ENCODE results near the gene MAPT.

MAPT gene

GRCh38 chr17:45942284-45942683 lies 47.9 kb downstream of the MAPT start:
- no peak for TF ChIP-seq MAX (IDR thresholded peaks at IDR 0.05; ENCODE audit: low read depth, low read length)
- no peak for TF ChIP-seq MYC (IDR thresholded peaks at IDR 0.05; ENCODE audit: low read depth, low read length)
- TF ChIP-seq, protein P1, sequence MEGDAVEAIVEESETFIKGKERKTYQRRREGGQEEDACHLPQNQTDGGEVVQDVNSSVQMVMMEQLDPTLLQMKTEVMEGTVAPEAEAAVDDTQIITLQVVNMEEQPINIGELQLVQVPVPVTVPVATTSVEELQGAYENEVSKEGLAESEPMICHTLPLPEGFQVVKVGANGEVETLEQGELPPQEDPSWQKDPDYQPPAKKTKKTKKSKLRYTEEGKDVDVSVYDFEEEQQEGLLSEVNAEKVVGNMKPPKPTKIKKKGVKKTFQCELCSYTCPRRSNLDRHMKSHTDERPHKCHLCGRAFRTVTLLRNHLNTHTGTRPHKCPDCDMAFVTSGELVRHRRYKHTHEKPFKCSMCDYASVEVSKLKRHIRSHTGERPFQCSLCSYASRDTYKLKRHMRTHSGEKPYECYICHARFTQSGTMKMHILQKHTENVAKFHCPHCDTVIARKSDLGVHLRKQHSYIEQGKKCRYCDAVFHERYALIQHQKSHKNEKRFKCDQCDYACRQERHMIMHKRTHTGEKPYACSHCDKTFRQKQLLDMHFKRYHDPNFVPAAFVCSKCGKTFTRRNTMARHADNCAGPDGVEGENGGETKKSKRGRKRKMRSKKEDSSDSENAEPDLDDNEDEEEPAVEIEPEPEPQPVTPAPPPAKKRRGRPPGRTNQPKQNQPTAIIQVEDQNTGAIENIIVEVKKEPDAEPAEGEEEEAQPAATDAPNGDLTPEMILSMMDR (IDR thresholded peaks at IDR 0.05; ENCODE audit: low read depth, low read length) = no peak
- TF ChIP-seq POLR2A (IDR thresholded peaks at IDR 0.05; ENCODE audit: extremely low read depth, insufficient read length) = no peak
- no peak for DNase-seq (ENCODE audit: low read depth)
- H3K4me3 ChIP-seq (ENCODE audit: low read depth, low read length) = no peak overlapping the region

GRCh38 chr17:45946841-45947256 lies 52.5 kb downstream of the MAPT start:
- no peak for DNase-seq (ENCODE audit: low read depth)
- TF ChIP-seq POLR2A (IDR thresholded peaks at IDR 0.05; ENCODE audit: extremely low read depth, insufficient read length) (no peak), MAX (IDR thresholded peaks at IDR 0.05; ENCODE audit: low read depth, low read length) (no peak)
- TF ChIP-seq, protein P1 (IDR thresholded peaks at IDR 0.05; ENCODE audit: low read depth, low read length) = no peak
- H3K4me3 ChIP-seq (ENCODE audit: low read depth, low read length) = no peak overlapping the region

GRCh38 chr17:45948498-45948880 lies 54.1 kb downstream of the MAPT start:
- H3K4me3 ChIP-seq (ENCODE audit: low read depth, low read length) = no peak overlapping the region
- TF ChIP-seq MYC (IDR thresholded peaks at IDR 0.05; ENCODE audit: low read depth, low read length) (no peak), MAX (IDR thresholded peaks at IDR 0.05; ENCODE audit: low read depth, low read length) (no peak), POLR2A (IDR thresholded peaks at IDR 0.05; ENCODE audit: extremely low read depth, insufficient read length) (no peak)
- TF ChIP-seq, protein P1 (IDR thresholded peaks at IDR 0.05; ENCODE audit: low read depth, low read length) = no peak
- DNase-seq (ENCODE audit: low read depth) = no peak

DNA sequence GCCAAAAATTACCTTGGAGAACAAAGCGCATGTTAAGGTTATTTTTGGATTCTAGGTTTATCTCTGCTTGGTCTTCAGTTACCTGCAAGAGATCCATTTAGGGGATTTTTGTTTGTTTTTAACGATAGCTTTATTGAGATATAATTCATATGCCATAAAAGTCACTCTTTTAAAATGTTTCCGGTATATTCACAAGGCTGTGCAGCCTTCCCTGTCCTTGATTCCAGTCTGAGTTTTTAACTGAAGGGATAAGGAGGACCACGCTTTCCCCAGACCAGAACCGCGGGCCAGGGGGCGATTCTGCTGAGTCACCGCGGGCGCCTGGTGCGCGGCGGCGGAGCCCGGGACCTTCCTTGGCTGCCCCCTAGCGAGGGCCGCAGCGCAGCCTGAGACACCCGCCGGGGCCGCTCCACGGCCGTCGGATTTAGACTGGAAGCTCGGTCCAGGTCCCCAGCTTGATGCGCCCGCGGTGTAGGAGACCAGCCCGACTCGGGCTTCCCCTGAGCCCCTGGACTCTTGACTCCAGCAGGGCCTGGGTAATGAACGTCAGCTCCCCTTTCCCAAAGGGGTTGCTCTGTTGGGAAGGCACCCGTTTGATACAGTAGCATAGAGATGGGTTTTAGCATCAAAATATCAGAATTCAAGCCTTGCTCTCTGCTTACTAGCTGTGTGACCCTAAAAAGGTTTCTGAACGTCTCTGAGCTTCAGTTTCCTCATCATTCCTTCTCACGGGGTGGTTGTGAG lies 54.7 kb downstream of the MAPT start:
- no peak overlapping the region for H3K4me3 ChIP-seq (ENCODE audit: low read depth, low read length)
- peak; percentile 75 for DNase-seq (ENCODE audit: low read depth)
- peak; percentile 26; the same call in 1 of the 2 replicates for TF ChIP-seq MYC (IDR thresholded peaks at IDR 0.05; ENCODE audit: low read depth, low read length)
- TF ChIP-seq, protein P1 (IDR thresholded peaks at IDR 0.05; ENCODE audit: low read depth, low read length) = peak; percentile 73
- peak; percentile 39 for TF ChIP-seq MAX (IDR thresholded peaks at IDR 0.05; ENCODE audit: low read depth, low read length)
- no peak for TF ChIP-seq POLR2A (IDR thresholded peaks at IDR 0.05; ENCODE audit: extremely low read depth, insufficient read length)

GRCh38 chr17:45949755-45950320 lies 55.5 kb downstream of the MAPT start:
- H3K4me3 ChIP-seq (ENCODE audit: low read depth, low read length) = no peak overlapping the region
- TF ChIP-seq, protein P1 (IDR thresholded peaks at IDR 0.05; ENCODE audit: low read depth, low read length) = no peak
- TF ChIP-seq POLR2A (IDR thresholded peaks at IDR 0.05; ENCODE audit: extremely low read depth, insufficient read length) (no peak), MYC (IDR thresholded peaks at IDR 0.05; ENCODE audit: low read depth, low read length) (no peak), MAX (IDR thresholded peaks at IDR 0.05; ENCODE audit: low read depth, low read length) (no peak)
- no peak for DNase-seq (ENCODE audit: low read depth)

Data from NB4 (cell line).